ENCODE data around the gene C6orf52. TPM values are rescaled to one million over a fixed set of nuclear protein-coding genes. Genes with fewer than 3 reads are reported as not detected.

Gene C6orf52
- polyA plus RNA-seq, 1 of the 3 experiments (the other 2 are of a cell fraction) = 1.4 TPM

GRCh38 chr6:10686901-10687300 lies 7.5 kb downstream of the C6orf52 start:
- ChIA-PET POLR2A (no interaction called here), CTCF (no interaction called here)
- Histone ChIP-seq H3K27me3 (ENCODE audit: insufficient read depth) (no peaks in the 10 kb centered on the region), H3K9me2 (no peaks in the 10 kb centered on the region), H2AFZ (ENCODE audit: low read depth) (no peak overlapping the region), H3K27ac (ENCODE audit: low read depth in 2 of 2, low read length in 1 of 2) (no peak overlapping the region), H3K4me1 (ENCODE audit: control insufficient read depth in 1 of 2, insufficient read depth in 2 of 2, low read depth in 1 of 2, low read length in 1 of 2) (no peaks in the 10 kb centered on the region), H3K9ac (no peak overlapping the region), H3K4me3 (ENCODE audit: low read depth in 2 of 2, low read length in 1 of 2) (no peak overlapping the region), H3K9me3 (no peaks in the 10 kb centered on the region), H3F3A (replicated peaks; ENCODE audit: insufficient read depth) (peaks cover 4% of the 10 kb centered on the region), H3K79me2 (ENCODE audit: insufficient read depth) (no peaks in the 10 kb centered on the region), H3K4me2 (no peak overlapping the region), H4K20me1 (ENCODE audit: insufficient read depth) (no peaks in the 10 kb centered on the region), H3K36me3 (replicated peaks in 1 of 2; ENCODE audit: control insufficient read depth in 1 of 2, insufficient read depth in 2 of 2, low read length in 1 of 2) (no peaks in the 10 kb centered on the region)
- no peak for DNase-seq
- 87% methylated on average over 8 of the region's 8 CpGs for WGBS (ENCODE audit: low lambda C conversion rate)
- no peak for TF ChIP-seq TCF12 (IDR thresholded peaks at IDR 0.05)
- no peak for TF ChIP-seq MEF2A (IDR thresholded peaks at IDR 0.05; ENCODE audit: borderline replicate concordance, low read depth)
- TF ChIP-seq SIN3A (IDR thresholded peaks at IDR 0.05; ENCODE audit: borderline replicate concordance, low read depth, low read length) = no peak
- no peak for TF ChIP-seq SMC3 (IDR thresholded peaks at IDR 0.05; ENCODE audit: low read depth, low read length)
- TF ChIP-seq, protein P1, sequence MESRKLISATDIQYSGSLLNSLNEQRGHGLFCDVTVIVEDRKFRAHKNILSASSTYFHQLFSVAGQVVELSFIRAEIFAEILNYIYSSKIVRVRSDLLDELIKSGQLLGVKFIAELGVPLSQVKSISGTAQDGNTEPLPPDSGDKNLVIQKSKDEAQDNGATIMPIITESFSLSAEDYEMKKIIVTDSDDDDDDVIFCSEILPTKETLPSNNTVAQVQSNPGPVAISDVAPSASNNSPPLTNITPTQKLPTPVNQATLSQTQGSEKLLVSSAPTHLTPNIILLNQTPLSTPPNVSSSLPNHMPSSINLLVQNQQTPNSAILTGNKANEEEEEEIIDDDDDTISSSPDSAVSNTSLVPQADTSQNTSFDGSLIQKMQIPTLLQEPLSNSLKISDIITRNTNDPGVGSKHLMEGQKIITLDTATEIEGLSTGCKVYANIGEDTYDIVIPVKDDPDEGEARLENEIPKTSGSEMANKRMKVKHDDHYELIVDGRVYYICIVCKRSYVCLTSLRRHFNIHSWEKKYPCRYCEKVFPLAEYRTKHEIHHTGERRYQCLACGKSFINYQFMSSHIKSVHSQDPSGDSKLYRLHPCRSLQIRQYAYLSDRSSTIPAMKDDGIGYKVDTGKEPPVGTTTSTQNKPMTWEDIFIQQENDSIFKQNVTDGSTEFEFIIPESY (IDR thresholded peaks at IDR 0.05; ENCODE audit: borderline replicate concordance, low read depth) = no peak
- no peak for TF ChIP-seq TEAD4 (IDR thresholded peaks at IDR 0.05; ENCODE audit: borderline replicate concordance, insufficient read depth)
- no peak for TF ChIP-seq TAF1 (IDR thresholded peaks at IDR 0.05; ENCODE audit: borderline replicate concordance, low read depth, low read length)
- no peak for TF ChIP-seq GATA2 (CRISPR knock-in tag; IDR thresholded peaks at IDR 0.05)

DNA sequence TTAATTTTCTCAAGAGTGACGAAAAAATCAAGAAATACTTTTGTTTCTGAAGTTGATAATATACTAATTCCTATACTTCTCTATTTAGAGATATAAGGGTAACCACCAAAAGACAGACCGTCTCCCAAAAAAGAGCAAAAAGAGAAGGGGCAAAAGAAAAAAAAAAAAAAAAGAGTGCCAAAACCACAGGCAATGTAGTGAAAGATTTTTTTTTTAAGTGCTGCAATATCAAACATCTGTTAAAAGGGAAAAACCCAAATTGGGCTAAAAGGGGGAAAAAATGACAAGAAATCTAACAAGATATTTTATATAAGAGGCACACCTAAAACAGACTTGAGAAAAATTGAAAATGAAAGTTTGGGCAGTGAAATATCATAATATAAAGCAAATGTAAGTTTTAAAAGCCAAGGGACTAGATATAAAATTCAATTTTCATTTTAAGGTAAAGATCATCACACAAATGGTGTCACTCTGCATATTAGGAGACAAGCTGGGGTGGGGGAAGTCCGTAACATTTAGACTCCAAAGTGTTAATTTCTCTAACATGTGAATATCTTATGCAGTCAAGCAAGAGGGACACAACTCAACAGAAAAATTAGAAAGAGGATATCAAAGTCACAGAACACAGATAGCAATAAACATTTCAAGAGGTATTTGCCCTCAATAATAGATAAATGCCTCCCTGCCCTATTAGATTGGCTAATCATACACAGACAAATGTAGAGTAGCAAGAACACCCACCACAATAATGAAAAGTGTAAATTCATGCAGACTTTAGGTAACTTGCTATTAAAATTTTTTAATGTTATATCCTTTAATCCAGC lies 9.1 kb downstream of the C6orf52 start:
- no peak overlapping the region for H3K9ac ChIP-seq
- H4K20me1 ChIP-seq (ENCODE audit: insufficient read depth) = no peaks in the 10 kb centered on the region
- ChIA-PET CTCF (no interaction called here), POLR2A (no interaction called here)
- H3K4me2 ChIP-seq = no peak overlapping the region
- no peak overlapping the region for H3K4me3 ChIP-seq (ENCODE audit: low read depth in 2 of 2, low read length in 1 of 2)
- no peaks in the 10 kb centered on the region for H3K79me2 ChIP-seq (ENCODE audit: insufficient read depth)
- H3K27ac ChIP-seq (ENCODE audit: low read depth in 2 of 2, low read length in 1 of 2) = no peak overlapping the region
- H3K27me3 ChIP-seq (ENCODE audit: insufficient read depth) = no peaks in the 10 kb centered on the region
- no peaks in the 10 kb centered on the region for H3F3A ChIP-seq (replicated peaks; ENCODE audit: insufficient read depth)
- WGBS (ENCODE audit: low lambda C conversion rate) = 66% methylated on average over 3 of the region's 3 CpGs
- no peaks in the 10 kb centered on the region for H3K9me2 ChIP-seq
- no peaks in the 10 kb centered on the region for H3K9me3 ChIP-seq
- H3K36me3 ChIP-seq (replicated peaks in 1 of 2; ENCODE audit: control insufficient read depth in 1 of 2, insufficient read depth in 2 of 2, low read length in 1 of 2) = no peaks in the 10 kb centered on the region
- H2AFZ ChIP-seq (ENCODE audit: low read depth) = no peak overlapping the region
- TF ChIP-seq RFX5 (IDR thresholded peaks at IDR 0.05; ENCODE audit: low read length) = no peak
- no peak for TF ChIP-seq NRF1 (IDR thresholded peaks at IDR 0.05; ENCODE audit: low read depth, low read length)
- TF ChIP-seq EZH2phosphoT487 (IDR thresholded peaks at IDR 0.05; ENCODE audit: borderline replicate concordance, low read depth) = no peak
- TF ChIP-seq, protein P2, sequence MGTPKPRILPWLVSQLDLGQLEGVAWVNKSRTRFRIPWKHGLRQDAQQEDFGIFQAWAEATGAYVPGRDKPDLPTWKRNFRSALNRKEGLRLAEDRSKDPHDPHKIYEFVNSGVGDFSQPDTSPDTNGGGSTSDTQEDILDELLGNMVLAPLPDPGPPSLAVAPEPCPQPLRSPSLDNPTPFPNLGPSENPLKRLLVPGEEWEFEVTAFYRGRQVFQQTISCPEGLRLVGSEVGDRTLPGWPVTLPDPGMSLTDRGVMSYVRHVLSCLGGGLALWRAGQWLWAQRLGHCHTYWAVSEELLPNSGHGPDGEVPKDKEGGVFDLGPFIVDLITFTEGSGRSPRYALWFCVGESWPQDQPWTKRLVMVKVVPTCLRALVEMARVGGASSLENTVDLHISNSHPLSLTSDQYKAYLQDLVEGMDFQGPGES (IDR thresholded peaks at IDR 0.05; ENCODE audit: low read depth, low read length) = no peak
- TF ChIP-seq, protein P1 (IDR thresholded peaks at IDR 0.05; ENCODE audit: borderline replicate concordance, low read depth) = no peak
- TF ChIP-seq RCOR1 (IDR thresholded peaks at IDR 0.05; ENCODE audit: low read length) = no peak
- TF ChIP-seq TAF1 (IDR thresholded peaks at IDR 0.05; ENCODE audit: borderline replicate concordance, low read depth, low read length) = no peak
- DNase-seq = no peak
- H3K4me1 ChIP-seq (ENCODE audit: control insufficient read depth in 1 of 2, insufficient read depth in 2 of 2, low read depth in 1 of 2, low read length in 1 of 2) = no peaks in the 10 kb centered on the region
